Measurements from ENCODE around the gene KRTAP5-3. TPM values are rescaled to one million over a fixed set of nuclear protein-coding genes. Genes with fewer than 3 reads are reported as not detected.

Gene KRTAP5-3
- total and polyA plus RNA-seq, 2 donors (not counting 1 experiment from before 2014, with no cell fraction given) = not detected

GRCh38 chr11:1653541-1654387 lies 45.5 kb upstream of the KRTAP5-3 start:
- TF ChIP-seq CTCF (IDR thresholded peaks at IDR 0.05) = no peak
- no peak for TF ChIP-seq EZH2 (IDR thresholded peaks at IDR 0.05; ENCODE audit: borderline replicate concordance, insufficient read depth, low read depth, low read length, poor library complexity, severe bottlenecking)
- Histone ChIP-seq H4K20me1 (ENCODE audit: control insufficient read depth, insufficient read depth, low read length, poor library complexity, severe bottlenecking) (no peaks in the 10 kb centered on the region), H2AFZ (ENCODE audit: insufficient read depth, low read depth, low read length, poor library complexity, severe bottlenecking) (no peak overlapping the region), H3K4me3 (ENCODE audit: control extremely low read depth in 1 of 5, extremely low read depth in 1 of 5, insufficient read depth in 1 of 5, low read depth in 2 of 5, low read length in 4 of 5) (no peak overlapping the region), H3K9me3 (ENCODE audit: control extremely low read depth in 1 of 3, control insufficient read depth in 2 of 3, insufficient read depth in 1 of 3, low read length in 2 of 3) (no peaks in the 10 kb centered on the region), H3K9ac (ENCODE audit: low read length) (no peak overlapping the region), H3K27me3 (replicated peaks in 1 of 4; ENCODE audit: control extremely low read depth in 1 of 4, control insufficient read depth in 3 of 4, insufficient read depth in 4 of 4, low read length in 3 of 4) (peaks cover 0 to 22% (median 4%) of the 10 kb centered on the region in 4 experiments), H3K4me2 (replicated peaks; ENCODE audit: low read depth, low read length, poor library complexity, severe bottlenecking) (no peak overlapping the region), H3K79me2 (ENCODE audit: control insufficient read depth, insufficient read depth, low read length) (no peaks in the 10 kb centered on the region), H3K4me1 (ENCODE audit: control insufficient read depth in 2 of 2, insufficient read depth in 2 of 2, low read length in 2 of 2) (peaks cover 0 to 6% of the 10 kb centered on the region in 2 donors), H3K27ac (ENCODE audit: low read length in 2 of 2) (no peak overlapping the region), H3K36me3 (replicated peaks in 1 of 2; ENCODE audit: control extremely low read depth in 1 of 2, control insufficient read depth in 1 of 2, extremely low read depth in 1 of 2, insufficient read depth in 2 of 2, low read length in 1 of 2) (no peaks in the 10 kb centered on the region)
- ATAC-seq (ENCODE audit: low read depth) (no peak), DNase-seq (no peak)
- POLR2A ChIA-PET = no interaction called here
- Mint-ChIP-seq H3K27ac (no peak overlapping the region), H3K9me3 (ENCODE audit: insufficient read depth) (no peaks in the 10 kb centered on the region), H3K4me1 (no peaks in the 10 kb centered on the region), H3K27me3 (peaks cover 41% of the 10 kb centered on the region), H3K4me3 (no peak overlapping the region)
- intact Hi-C loops (cut with micrococcal nuclease) = loop anchor here (5.0 kb wide), 1 partner anchor 39 kb away; no protein-coding TSS in a partner anchor
- CTCF ChIA-PET = interaction anchor here (1.2 to 4.5 kb wide), 15 partner anchors 23 to 503 kb away, joined by 3 to 135 read pairs (median 7); partner anchors contain the start of gene SYT8
- WGBS (ENCODE audit: insufficient coverage) = 87% methylated on average over 10 of the region's 14 CpGs
